ENCODE measurements around the gene ENOX2. TPM values are rescaled to one million over a fixed set of nuclear protein-coding genes. Genes with fewer than 3 reads are reported as not detected.

The ENOX2 gene
- total RNA-seq, 1 donor from 2014 or later = 15.4 TPM

DNA sequence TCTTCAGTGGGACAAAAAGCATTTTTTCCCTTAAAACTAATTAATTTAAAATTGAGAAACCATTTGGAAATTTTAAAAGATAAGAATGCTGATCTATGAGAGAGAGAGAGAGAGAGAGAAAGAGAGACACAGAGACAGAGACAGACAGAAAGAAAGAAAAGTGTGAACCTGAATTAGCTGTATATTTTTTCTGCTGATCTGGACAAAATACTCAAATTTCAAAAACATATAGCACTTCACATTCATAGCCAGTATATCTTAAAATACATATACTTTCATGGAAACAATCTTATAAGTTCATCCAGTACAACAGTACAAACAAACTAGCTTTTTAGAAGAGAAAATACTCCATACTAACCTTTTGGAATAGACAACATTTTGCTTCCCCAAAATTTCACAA lies 18.4 kb downstream of the ENOX2 start:
- no peak for DNase-seq
- Mint-ChIP-seq H3K27me3 (ENCODE audit: unreplicated experiment) (no peaks in the 10 kb centered on the region), H3K9me3 (ENCODE audit: unreplicated experiment) (no peaks in the 10 kb centered on the region), H3K27ac (ENCODE audit: unreplicated experiment) (no peak overlapping the region), H3K4me3 (ENCODE audit: unreplicated experiment) (no peak overlapping the region), H3K36me3 (ENCODE audit: unreplicated experiment) (no peaks in the 10 kb centered on the region), H3K4me1 (ENCODE audit: low read depth, unreplicated experiment) (peaks cover 5% of the 10 kb centered on the region)
- TF ChIP-seq, protein P1, sequence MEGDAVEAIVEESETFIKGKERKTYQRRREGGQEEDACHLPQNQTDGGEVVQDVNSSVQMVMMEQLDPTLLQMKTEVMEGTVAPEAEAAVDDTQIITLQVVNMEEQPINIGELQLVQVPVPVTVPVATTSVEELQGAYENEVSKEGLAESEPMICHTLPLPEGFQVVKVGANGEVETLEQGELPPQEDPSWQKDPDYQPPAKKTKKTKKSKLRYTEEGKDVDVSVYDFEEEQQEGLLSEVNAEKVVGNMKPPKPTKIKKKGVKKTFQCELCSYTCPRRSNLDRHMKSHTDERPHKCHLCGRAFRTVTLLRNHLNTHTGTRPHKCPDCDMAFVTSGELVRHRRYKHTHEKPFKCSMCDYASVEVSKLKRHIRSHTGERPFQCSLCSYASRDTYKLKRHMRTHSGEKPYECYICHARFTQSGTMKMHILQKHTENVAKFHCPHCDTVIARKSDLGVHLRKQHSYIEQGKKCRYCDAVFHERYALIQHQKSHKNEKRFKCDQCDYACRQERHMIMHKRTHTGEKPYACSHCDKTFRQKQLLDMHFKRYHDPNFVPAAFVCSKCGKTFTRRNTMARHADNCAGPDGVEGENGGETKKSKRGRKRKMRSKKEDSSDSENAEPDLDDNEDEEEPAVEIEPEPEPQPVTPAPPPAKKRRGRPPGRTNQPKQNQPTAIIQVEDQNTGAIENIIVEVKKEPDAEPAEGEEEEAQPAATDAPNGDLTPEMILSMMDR (IDR thresholded peaks at IDR 0.05; ENCODE audit: partially characterized antibody, unreplicated experiment) = no peak

DNA sequence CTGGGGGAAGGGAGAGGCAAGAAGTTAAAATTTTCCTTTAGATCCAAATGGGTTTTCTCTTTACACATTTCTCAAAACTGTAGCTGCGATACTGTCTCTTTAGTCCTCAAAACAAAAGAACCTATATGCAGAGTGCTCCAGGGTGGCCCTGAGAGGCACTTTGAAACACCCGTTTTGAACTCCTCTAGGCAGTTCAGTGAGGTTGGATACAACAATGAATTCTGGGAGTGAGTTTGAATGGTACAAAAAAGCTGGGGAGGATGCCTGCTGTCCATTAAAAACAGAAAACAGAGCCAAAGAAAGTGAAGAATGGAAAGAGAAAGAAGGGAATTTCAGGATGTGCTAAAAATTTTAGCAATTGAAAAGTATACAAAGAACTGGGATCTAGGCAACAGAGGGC lies 23.1 kb downstream of the ENOX2 start:
- no peaks in the 10 kb centered on the region for H3K9me3 Mint-ChIP-seq (ENCODE audit: unreplicated experiment)
- no peaks in the 10 kb centered on the region for H3K36me3 Mint-ChIP-seq (ENCODE audit: unreplicated experiment)
- no peak for DNase-seq
- no peak overlapping the region for H3K4me3 Mint-ChIP-seq (ENCODE audit: unreplicated experiment)
- peaks cover 1% of the 10 kb centered on the region for H3K4me1 Mint-ChIP-seq (ENCODE audit: low read depth, unreplicated experiment)
- TF ChIP-seq, protein P1 (IDR thresholded peaks at IDR 0.05; ENCODE audit: partially characterized antibody, unreplicated experiment) = no peak
- H3K27ac Mint-ChIP-seq (ENCODE audit: unreplicated experiment) = no peak overlapping the region
- no peaks in the 10 kb centered on the region for H3K27me3 Mint-ChIP-seq (ENCODE audit: unreplicated experiment)

DNA sequence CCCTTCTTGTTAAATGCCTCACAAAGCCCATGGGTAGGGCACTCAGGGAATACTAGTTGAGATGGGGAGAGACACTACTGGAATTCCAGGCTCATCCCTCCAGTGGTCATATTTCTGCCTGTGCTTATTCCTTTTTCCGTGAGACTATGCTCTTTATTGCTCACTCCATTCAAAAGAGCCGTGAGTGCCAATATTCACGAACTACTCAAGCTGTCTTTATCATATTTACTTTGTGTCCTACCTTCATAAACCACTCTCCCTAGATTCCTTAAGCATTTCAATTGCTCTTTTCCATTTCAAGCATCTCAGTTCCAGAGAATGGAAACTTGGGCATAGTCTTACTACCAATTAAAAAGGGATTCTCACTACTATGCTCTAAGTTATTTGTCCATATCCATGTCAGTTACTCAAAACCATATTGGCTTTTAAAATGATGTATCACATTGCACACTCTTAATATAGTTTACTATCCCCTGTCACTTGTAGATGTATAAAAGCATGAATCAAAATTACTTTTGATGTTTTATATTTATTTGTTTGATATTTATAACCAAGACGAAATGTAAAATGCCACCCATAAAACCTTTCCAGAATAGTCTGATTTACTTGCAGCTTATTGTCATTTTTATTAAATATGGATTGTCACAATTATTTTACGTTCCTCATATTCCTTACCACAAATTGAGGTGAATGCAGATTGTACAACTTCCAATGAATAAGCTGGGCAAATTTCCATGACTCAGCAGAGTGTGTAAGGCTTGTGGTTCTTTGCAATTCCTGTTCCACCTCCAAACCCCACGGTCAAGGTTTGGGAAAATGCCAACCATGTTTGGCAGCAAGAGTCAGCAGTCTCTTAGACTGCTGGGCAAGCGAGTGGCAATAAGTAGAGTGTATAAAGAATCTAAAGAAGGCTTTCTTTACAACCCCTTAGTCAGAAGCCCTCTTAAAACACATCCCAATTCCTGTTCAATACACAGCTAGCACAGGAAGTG lies 24.4 kb downstream of the ENOX2 start:
- H3K36me3 Mint-ChIP-seq (ENCODE audit: unreplicated experiment) = no peaks in the 10 kb centered on the region
- no peak overlapping the region for H3K27ac Mint-ChIP-seq (ENCODE audit: unreplicated experiment)
- no peaks in the 10 kb centered on the region for H3K9me3 Mint-ChIP-seq (ENCODE audit: unreplicated experiment)
- no peak overlapping the region for H3K4me3 Mint-ChIP-seq (ENCODE audit: unreplicated experiment)
- TF ChIP-seq, protein P1 (IDR thresholded peaks at IDR 0.05; ENCODE audit: partially characterized antibody, unreplicated experiment) = no peak
- H3K4me1 Mint-ChIP-seq (ENCODE audit: low read depth, unreplicated experiment) = peaks cover 1% of the 10 kb centered on the region
- DNase-seq = no peak
- no peaks in the 10 kb centered on the region for H3K27me3 Mint-ChIP-seq (ENCODE audit: unreplicated experiment)

DNA sequence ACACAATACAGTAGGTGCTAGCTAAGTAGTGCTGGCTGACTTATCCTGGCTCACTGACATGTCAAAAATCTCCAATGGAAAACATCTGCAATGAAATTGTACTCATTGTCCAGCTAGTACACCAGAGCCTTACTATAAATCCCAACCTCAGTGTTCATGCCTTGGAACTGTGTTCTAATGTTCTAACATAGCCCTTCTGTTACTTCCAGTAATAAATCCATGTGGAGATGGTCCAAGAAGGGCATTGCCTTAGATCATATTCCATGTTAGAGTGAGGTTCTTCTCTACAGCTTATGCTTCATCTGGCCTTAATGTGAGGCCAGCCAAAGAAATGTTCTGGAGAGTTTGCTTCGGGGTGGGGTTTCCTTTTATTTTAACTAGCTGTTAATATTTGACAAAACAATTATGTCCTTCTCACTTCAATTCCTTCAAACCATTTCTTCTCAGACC lies 25.1 kb downstream of the ENOX2 start:
- peaks cover 1% of the 10 kb centered on the region for H3K4me1 Mint-ChIP-seq (ENCODE audit: low read depth, unreplicated experiment)
- H3K27ac Mint-ChIP-seq (ENCODE audit: unreplicated experiment) = no peak overlapping the region
- DNase-seq = no peak
- TF ChIP-seq, protein P1 (IDR thresholded peaks at IDR 0.05; ENCODE audit: partially characterized antibody, unreplicated experiment) = no peak
- no peaks in the 10 kb centered on the region for H3K27me3 Mint-ChIP-seq (ENCODE audit: unreplicated experiment)
- H3K4me3 Mint-ChIP-seq (ENCODE audit: unreplicated experiment) = no peak overlapping the region
- no peaks in the 10 kb centered on the region for H3K36me3 Mint-ChIP-seq (ENCODE audit: unreplicated experiment)
- H3K9me3 Mint-ChIP-seq (ENCODE audit: unreplicated experiment) = no peaks in the 10 kb centered on the region

DNA sequence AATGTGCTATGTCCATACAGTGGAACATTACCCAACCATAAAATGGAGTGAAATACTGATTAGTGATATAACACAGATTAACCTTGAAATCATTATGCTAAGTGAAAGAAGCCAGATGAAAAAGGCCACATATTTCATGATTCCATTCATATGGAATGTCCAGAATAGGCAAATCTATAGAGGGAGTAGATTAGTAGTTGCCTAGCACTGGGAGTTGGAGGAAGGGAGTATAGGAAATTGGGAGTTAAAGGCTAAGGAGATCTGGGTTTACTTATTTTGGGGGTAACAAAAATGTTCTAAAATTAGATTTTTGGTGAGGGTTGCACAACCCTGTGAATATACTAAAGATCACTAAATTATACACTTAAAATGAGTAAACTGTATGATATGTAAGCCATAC lies 26.8 kb downstream of the ENOX2 start:
- H3K27ac Mint-ChIP-seq (ENCODE audit: unreplicated experiment) = no peak overlapping the region
- no peak for DNase-seq
- no peak overlapping the region for H3K4me3 Mint-ChIP-seq (ENCODE audit: unreplicated experiment)
- no peaks in the 10 kb centered on the region for H3K27me3 Mint-ChIP-seq (ENCODE audit: unreplicated experiment)
- H3K4me1 Mint-ChIP-seq (ENCODE audit: low read depth, unreplicated experiment) = peaks cover 1% of the 10 kb centered on the region
- no peaks in the 10 kb centered on the region for H3K9me3 Mint-ChIP-seq (ENCODE audit: unreplicated experiment)
- TF ChIP-seq, protein P1 (IDR thresholded peaks at IDR 0.05; ENCODE audit: partially characterized antibody, unreplicated experiment) = no peak
- no peaks in the 10 kb centered on the region for H3K36me3 Mint-ChIP-seq (ENCODE audit: unreplicated experiment)

Measured in glutamatergic neuron (in vitro differentiated cells).